Stimulated activated CD4-positive, alpha-beta T cell treated with anti-CD3 and anti-CD28 coated beads, TNF-alpha, amount 100 ng/mL, for 24 hours (primary cell): ENCODE data around the gene COPB2.

Experiments
- DNase-seq, 3 experiments: peaks; one replicate each; pipeline ENCODE4 v3.0.0-alpha.2; 2020; ENCODE audit warnings: low read depth in 3 of 3

The COPB2 gene

GRCh38 chr3:139327861-139328260 lies 61.6 kb downstream of the COPB2 start:
- DNase-seq, result no peak

- no peak for DNase-seq
Observed at GRCh38 chr3:139327231-139327630, 62.2 kb downstream of the COPB2 start.

- no peak for DNase-seq
Observed at GRCh38 chr3:139326707-139327106, 62.7 kb downstream of the COPB2 start.

- no peak for DNase-seq
Observed at GRCh38 chr3:139326131-139326530, 63.3 kb downstream of the COPB2 start.

- no peak for DNase-seq
Observed at GRCh38 chr3:139325551-139325950, 63.9 kb downstream of the COPB2 start.

- no peak for DNase-seq
Observed at GRCh38 chr3:139324456-139324855, 65.0 kb downstream of the COPB2 start.

- no peak for DNase-seq
Observed at GRCh38 chr3:139323146-139323545, 66.3 kb downstream of the COPB2 start.

- DNase-seq, result no peak
Observed at GRCh38 chr3:139322346-139322745, 67.1 kb downstream of the COPB2 start.

- DNase-seq, result no peak
Observed at GRCh38 chr3:139320551-139321309, 68.7 kb downstream of the COPB2 start.

- no peak for DNase-seq
Observed at GRCh38 chr3:139319428-139320402, 69.7 kb downstream of the COPB2 start.

GRCh38 chr3:139318826-139319225 lies 70.6 kb downstream of the COPB2 start:
- DNase-seq, result no peak

- DNase-seq, result no peak
Observed at GRCh38 chr3:139318431-139318816, 71.0 kb downstream of the COPB2 start.

- DNase-seq, result no peak
Observed at GRCh38 chr3:139317660-139318430, 71.6 kb downstream of the COPB2 start.

- no peak for DNase-seq
Observed at GRCh38 chr3:139317215-139317614, 72.2 kb downstream of the COPB2 start.

GRCh38 chr3:139313921-139314320 lies 75.5 kb downstream of the COPB2 start:
- DNase-seq, result no peak

GRCh38 chr3:139312959-139313358 lies 76.5 kb downstream of the COPB2 start:
- no peak for DNase-seq

GRCh38 chr3:139312416-139312815 lies 77.0 kb downstream of the COPB2 start:
- DNase-seq, result no peak

GRCh38 chr3:139311557-139311956 lies 77.9 kb downstream of the COPB2 start:
- DNase-seq, result no peak

- no peak for DNase-seq
Observed at GRCh38 chr3:139310474-139310933, 78.9 kb downstream of the COPB2 start.

GRCh38 chr3:139309880-139310279 lies 79.6 kb downstream of the COPB2 start:
- DNase-seq, result no peak

- no peak for DNase-seq
Observed at GRCh38 chr3:139309061-139309591, 80.3 kb downstream of the COPB2 start.

GRCh38 chr3:139308560-139308959 lies 80.9 kb downstream of the COPB2 start:
- DNase-seq, result no peak
